ENCODE results near the gene FHL1.
"Not testable (repeated sequence)": the region's sequence is repeated elsewhere in the genome, so short reads cannot be mapped to it uniquely, and the experiment has no call there.

The FHL1 gene

DNA sequence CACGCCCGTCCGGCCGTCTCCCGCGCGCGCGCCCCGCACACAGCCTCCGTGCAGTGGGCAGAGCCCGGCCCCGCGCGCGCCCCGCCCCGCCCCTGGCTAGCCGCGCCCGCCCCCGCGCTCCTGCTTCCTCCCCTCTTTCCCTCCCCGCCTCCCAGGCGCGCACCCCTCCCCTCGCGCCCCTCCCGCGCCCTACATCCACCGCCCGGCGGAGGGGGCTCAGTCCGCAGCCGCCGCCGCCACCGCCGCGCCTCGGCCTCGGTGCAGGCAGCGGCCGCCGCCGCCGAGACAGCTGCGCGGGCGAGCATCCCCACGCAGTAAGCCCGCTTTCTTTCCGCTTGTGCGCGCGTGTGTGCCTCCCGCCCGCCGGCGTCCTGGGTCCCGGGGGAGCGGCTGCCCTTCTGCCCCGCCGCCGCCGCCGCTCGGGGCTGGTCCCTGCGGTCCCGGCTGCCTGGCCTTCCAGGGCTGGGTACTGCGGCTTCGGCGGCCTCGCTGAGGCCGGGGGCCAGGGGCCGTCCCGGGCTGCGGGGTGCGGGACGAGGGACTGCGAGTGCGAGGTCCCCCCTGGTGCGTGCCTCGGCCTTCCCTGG, at the start of gene FHL1:
FHL1 (plus strand) TSS at position 219 of the 587 bp plus-strand sequence.
- Histone ChIP-seq H3K36me3 (ENCODE audit: control insufficient read depth in 1 of 2, insufficient read depth in 2 of 2, low read length in 2 of 2) (no peaks in the 10 kb centered on the region), H3K9ac (ENCODE audit: low read depth in 1 of 2, low read length in 2 of 2) (peak within 1 kb of the TSS; percentile 25 to 32), H3K9me3 (ENCODE audit: control insufficient read depth in 1 of 2, low read length in 2 of 2) (no peaks in the 10 kb centered on the region), H3K4me1 (ENCODE audit: control insufficient read depth in 1 of 2, insufficient read depth in 2 of 2, low read length in 2 of 2) (no peaks in the 10 kb centered on the region), H3K4me3 (ENCODE audit: low read depth in 1 of 2, low read length in 2 of 2) (peak within 1 kb of the TSS; percentile 43 to 54), H3K27me3 (ENCODE audit: control insufficient read depth in 1 of 2, insufficient read depth in 2 of 2, low read length in 2 of 2) (peaks cover 3 to 15% of the 10 kb centered on the region in 2 donors), H3K27ac (ENCODE audit: low read depth, low read length) (peak within 1 kb of the TSS; percentile 50)

GRCh38 chrX:136097871-136098805, 49.2 kb upstream of the FHL1 start:
- Histone ChIP-seq H3K27ac (ENCODE audit: low read depth, low read length) (no peak overlapping the region), H3K36me3 (ENCODE audit: control insufficient read depth in 1 of 2, insufficient read depth in 2 of 2, low read length in 2 of 2) (no peaks in the 10 kb centered on the region), H3K27me3 (ENCODE audit: control insufficient read depth in 1 of 2, insufficient read depth in 2 of 2, low read length in 2 of 2) (no peaks in the 10 kb centered on the region), H3K4me3 (ENCODE audit: low read depth in 1 of 2, low read length in 2 of 2) (no peak overlapping the region), H3K9ac (ENCODE audit: low read depth in 1 of 2, low read length in 2 of 2) (no peak overlapping the region), H3K4me1 (ENCODE audit: control insufficient read depth in 1 of 2, insufficient read depth in 2 of 2, low read length in 2 of 2) (no peaks in the 10 kb centered on the region), H3K9me3 (ENCODE audit: control insufficient read depth in 1 of 2, low read length in 2 of 2) (no peaks in the 10 kb centered on the region)

DNA sequence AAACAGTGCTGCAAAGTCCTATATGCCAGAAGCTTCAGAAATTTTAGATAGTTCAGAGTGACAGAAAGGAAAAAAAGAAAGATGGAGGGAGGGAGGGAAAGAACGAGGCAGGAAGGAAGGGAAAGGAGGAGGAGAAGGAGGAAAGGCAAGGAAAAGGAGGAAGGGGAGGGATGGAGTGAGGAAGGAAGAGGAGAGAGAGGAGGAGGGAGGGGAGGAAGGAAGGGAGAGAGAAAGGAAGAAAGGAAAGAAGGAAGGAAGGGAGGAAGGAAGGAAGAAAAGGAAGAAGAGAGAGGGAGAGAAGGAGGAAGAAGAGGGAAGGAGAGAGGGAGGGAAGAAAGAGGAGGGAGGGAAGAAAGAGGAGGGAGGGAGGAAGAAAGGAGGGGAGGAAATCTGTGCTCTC, 42.4 kb upstream of the FHL1 start:
- Histone ChIP-seq H3K27me3 (ENCODE audit: control insufficient read depth in 1 of 2, insufficient read depth in 2 of 2, low read length in 2 of 2) (no peaks in the 10 kb centered on the region), H3K9me3 (ENCODE audit: control insufficient read depth in 1 of 2, low read length in 2 of 2) (no peaks in the 10 kb centered on the region), H3K27ac (ENCODE audit: low read depth, low read length) (no peak overlapping the region), H3K36me3 (ENCODE audit: control insufficient read depth in 1 of 2, insufficient read depth in 2 of 2, low read length in 2 of 2) (no peaks in the 10 kb centered on the region), H3K9ac (ENCODE audit: low read depth in 1 of 2, low read length in 2 of 2) (no peak overlapping the region), H3K4me3 (ENCODE audit: low read depth in 1 of 2, low read length in 2 of 2) (no peak overlapping the region), H3K4me1 (ENCODE audit: control insufficient read depth in 1 of 2, insufficient read depth in 2 of 2, low read length in 2 of 2) (no peaks in the 10 kb centered on the region)

GRCh38 chrX:136106920-136107528, 40.3 kb upstream of the FHL1 start:
- no peaks in the 10 kb centered on the region for H3K36me3 ChIP-seq (ENCODE audit: control insufficient read depth in 1 of 2, insufficient read depth in 2 of 2, low read length in 2 of 2)
- no peaks in the 10 kb centered on the region for H3K4me1 ChIP-seq (ENCODE audit: control insufficient read depth in 1 of 2, insufficient read depth in 2 of 2, low read length in 2 of 2)
- no peak overlapping the region for H3K27ac ChIP-seq (ENCODE audit: low read depth, low read length)
- no peak overlapping the region for H3K9ac ChIP-seq (ENCODE audit: low read depth in 1 of 2, low read length in 2 of 2)
- no peaks in the 10 kb centered on the region for H3K27me3 ChIP-seq (ENCODE audit: control insufficient read depth in 1 of 2, insufficient read depth in 2 of 2, low read length in 2 of 2)
- H3K4me3 ChIP-seq (ENCODE audit: low read depth in 1 of 2, low read length in 2 of 2) = no peak overlapping the region
- H3K9me3 ChIP-seq (ENCODE audit: control insufficient read depth in 1 of 2, low read length in 2 of 2) = no peaks in the 10 kb centered on the region

DNA sequence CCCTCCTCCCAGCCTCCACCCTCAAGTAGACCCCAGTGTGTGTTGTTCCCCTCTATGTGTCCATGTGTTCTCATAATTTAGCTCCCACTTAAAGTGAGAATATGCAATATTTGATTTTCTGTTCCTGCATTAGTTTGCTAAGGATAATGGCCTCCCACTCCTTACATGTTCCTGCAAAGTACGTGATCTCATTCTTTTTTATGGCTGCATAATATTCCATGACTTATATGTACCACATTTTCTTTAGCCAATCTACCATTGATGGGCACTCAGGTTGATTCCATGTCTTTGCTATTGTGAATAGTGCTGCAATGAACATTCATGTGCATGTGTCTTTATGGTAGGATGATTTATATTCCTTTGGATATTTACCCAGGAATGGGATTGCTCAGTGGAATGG, 38.4 kb upstream of the FHL1 start:
- not testable (repeated sequence) for H3K4me3 ChIP-seq (ENCODE audit: low read depth in 1 of 2, low read length in 2 of 2); H3K9me3 ChIP-seq (ENCODE audit: control insufficient read depth in 1 of 2, low read length in 2 of 2); H3K4me1 ChIP-seq (ENCODE audit: control insufficient read depth in 1 of 2, insufficient read depth in 2 of 2, low read length in 2 of 2); H3K36me3 ChIP-seq (ENCODE audit: control insufficient read depth in 1 of 2, insufficient read depth in 2 of 2, low read length in 2 of 2); H3K27ac ChIP-seq (ENCODE audit: low read depth, low read length); H3K27me3 ChIP-seq (ENCODE audit: control insufficient read depth in 1 of 2, insufficient read depth in 2 of 2, low read length in 2 of 2); H3K9ac ChIP-seq (ENCODE audit: low read depth in 1 of 2, low read length in 2 of 2)

DNA sequence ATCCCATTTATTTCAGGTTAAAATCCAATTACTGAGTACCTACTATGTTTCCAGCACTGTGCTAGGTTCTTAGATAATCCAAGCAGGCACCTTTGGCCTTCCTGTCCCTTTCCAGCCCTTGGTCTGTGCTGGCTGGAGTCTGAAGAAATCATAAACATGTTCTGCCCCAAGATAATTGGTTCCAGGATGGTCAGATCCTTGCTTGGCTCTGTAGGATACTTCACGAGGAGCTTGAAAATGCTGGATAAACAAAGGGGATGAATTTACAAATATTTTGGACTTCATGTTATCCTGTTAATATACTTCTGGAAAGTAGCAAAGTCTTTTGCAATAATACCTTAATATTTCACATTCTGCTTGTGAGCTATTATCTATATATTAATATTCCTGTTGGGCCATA, 35.0 kb upstream of the FHL1 start:
- H3K9ac ChIP-seq (ENCODE audit: low read depth in 1 of 2, low read length in 2 of 2) = no peak overlapping the region
- H3K9me3 ChIP-seq (ENCODE audit: control insufficient read depth in 1 of 2, low read length in 2 of 2) = no peaks in the 10 kb centered on the region
- H3K4me1 ChIP-seq (ENCODE audit: control insufficient read depth in 1 of 2, insufficient read depth in 2 of 2, low read length in 2 of 2) = no peaks in the 10 kb centered on the region
- H3K27ac ChIP-seq (ENCODE audit: low read depth, low read length) = no peak overlapping the region
- no peak overlapping the region for H3K4me3 ChIP-seq (ENCODE audit: low read depth in 1 of 2, low read length in 2 of 2)
- H3K27me3 ChIP-seq (ENCODE audit: control insufficient read depth in 1 of 2, insufficient read depth in 2 of 2, low read length in 2 of 2) = no peaks in the 10 kb centered on the region
- H3K36me3 ChIP-seq (ENCODE audit: control insufficient read depth in 1 of 2, insufficient read depth in 2 of 2, low read length in 2 of 2) = no peaks in the 10 kb centered on the region

- Histone ChIP-seq H3K4me1 (ENCODE audit: control insufficient read depth in 1 of 2, insufficient read depth in 2 of 2, low read length in 2 of 2) (no peaks in the 10 kb centered on the region), H3K36me3 (ENCODE audit: control insufficient read depth in 1 of 2, insufficient read depth in 2 of 2, low read length in 2 of 2) (no peaks in the 10 kb centered on the region), H3K9ac (ENCODE audit: low read depth in 1 of 2, low read length in 2 of 2) (no peak overlapping the region), H3K27ac (ENCODE audit: low read depth, low read length) (no peak overlapping the region), H3K9me3 (ENCODE audit: control insufficient read depth in 1 of 2, low read length in 2 of 2) (no peaks in the 10 kb centered on the region), H3K27me3 (ENCODE audit: control insufficient read depth in 1 of 2, insufficient read depth in 2 of 2, low read length in 2 of 2) (no peaks in the 10 kb centered on the region), H3K4me3 (ENCODE audit: low read depth in 1 of 2, low read length in 2 of 2) (no peak overlapping the region)
Measured at GRCh38 chrX:136112778-136113177, 34.6 kb upstream of the FHL1 start.

- H3K36me3 ChIP-seq (ENCODE audit: control insufficient read depth in 1 of 2, insufficient read depth in 2 of 2, low read length in 2 of 2) = no peaks in the 10 kb centered on the region
- H3K9ac ChIP-seq (ENCODE audit: low read depth in 1 of 2, low read length in 2 of 2) = no peak overlapping the region
- no peaks in the 10 kb centered on the region for H3K9me3 ChIP-seq (ENCODE audit: control insufficient read depth in 1 of 2, low read length in 2 of 2)
- no peak overlapping the region for H3K4me3 ChIP-seq (ENCODE audit: low read depth in 1 of 2, low read length in 2 of 2)
- H3K27ac ChIP-seq (ENCODE audit: low read depth, low read length) = no peak overlapping the region
- H3K27me3 ChIP-seq (ENCODE audit: control insufficient read depth in 1 of 2, insufficient read depth in 2 of 2, low read length in 2 of 2) = no peaks in the 10 kb centered on the region
- no peaks in the 10 kb centered on the region for H3K4me1 ChIP-seq (ENCODE audit: control insufficient read depth in 1 of 2, insufficient read depth in 2 of 2, low read length in 2 of 2)
Measured at GRCh38 chrX:136115126-136115903, 32.0 kb upstream of the FHL1 start.

GRCh38 chrX:136115904-136116297, 31.4 kb upstream of the FHL1 start:
- Histone ChIP-seq H3K27me3 (ENCODE audit: control insufficient read depth in 1 of 2, insufficient read depth in 2 of 2, low read length in 2 of 2) (no peaks in the 10 kb centered on the region), H3K9ac (ENCODE audit: low read depth in 1 of 2, low read length in 2 of 2) (no peak overlapping the region), H3K4me1 (ENCODE audit: control insufficient read depth in 1 of 2, insufficient read depth in 2 of 2, low read length in 2 of 2) (no peaks in the 10 kb centered on the region), H3K27ac (ENCODE audit: low read depth, low read length) (no peak overlapping the region), H3K9me3 (ENCODE audit: control insufficient read depth in 1 of 2, low read length in 2 of 2) (no peaks in the 10 kb centered on the region), H3K4me3 (ENCODE audit: low read depth in 1 of 2, low read length in 2 of 2) (no peak overlapping the region), H3K36me3 (ENCODE audit: control insufficient read depth in 1 of 2, insufficient read depth in 2 of 2, low read length in 2 of 2) (no peaks in the 10 kb centered on the region)

- Histone ChIP-seq H3K27ac (ENCODE audit: low read depth, low read length) (no peak overlapping the region), H3K9ac (ENCODE audit: low read depth in 1 of 2, low read length in 2 of 2) (no peak overlapping the region), H3K36me3 (ENCODE audit: control insufficient read depth in 1 of 2, insufficient read depth in 2 of 2, low read length in 2 of 2) (no peaks in the 10 kb centered on the region), H3K4me1 (ENCODE audit: control insufficient read depth in 1 of 2, insufficient read depth in 2 of 2, low read length in 2 of 2) (no peaks in the 10 kb centered on the region), H3K9me3 (ENCODE audit: control insufficient read depth in 1 of 2, low read length in 2 of 2) (no peaks in the 10 kb centered on the region), H3K4me3 (ENCODE audit: low read depth in 1 of 2, low read length in 2 of 2) (no peak overlapping the region), H3K27me3 (ENCODE audit: control insufficient read depth in 1 of 2, insufficient read depth in 2 of 2, low read length in 2 of 2) (no peaks in the 10 kb centered on the region)
Measured at GRCh38 chrX:136121788-136122187, 25.5 kb upstream of the FHL1 start.

Data from duodenal mucosa (tissue), 2 donors.